ENCODE measurements around the gene IRX2.

IRX2 gene

DNA sequence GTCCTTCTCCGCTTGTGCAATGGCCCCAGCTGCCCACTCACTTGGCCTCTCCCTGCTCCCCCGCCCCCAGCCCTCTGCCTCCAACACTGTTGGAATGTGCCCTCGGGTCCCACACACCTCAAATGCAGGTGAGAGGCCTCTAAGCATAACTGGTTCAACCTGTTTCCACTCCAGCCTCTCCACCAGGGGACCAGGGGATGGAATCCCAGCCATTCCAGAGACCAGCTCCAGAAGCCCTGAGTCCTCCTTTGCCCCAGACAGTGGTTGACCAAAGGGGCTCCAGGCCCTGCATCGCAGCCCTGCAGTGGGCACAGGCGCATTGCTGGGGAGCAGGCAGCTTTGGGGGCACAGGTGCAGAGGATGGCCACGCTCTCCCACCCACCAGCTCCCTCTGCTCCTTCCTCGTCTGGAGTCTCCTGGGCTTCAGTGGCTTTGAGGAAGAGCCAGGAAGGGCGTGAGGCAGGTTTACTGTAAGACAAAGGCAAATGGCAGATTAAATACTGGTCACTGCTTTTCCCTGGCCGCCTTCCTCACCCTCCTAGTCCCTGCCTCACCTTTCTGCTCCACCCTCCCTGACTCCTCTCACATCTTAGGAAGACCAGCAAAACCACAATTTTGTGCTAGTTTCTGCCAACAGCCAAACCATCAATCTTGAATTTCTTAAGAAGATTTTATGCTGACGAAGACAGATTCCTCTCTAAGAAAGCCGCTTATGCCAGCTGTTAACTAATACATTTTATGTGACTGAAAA lies 29.1 kb upstream of the IRX2 start:
- no peaks in the 10 kb centered on the region for H3K27me3 ChIP-seq
- no peak overlapping the region for H3K4me3 ChIP-seq (ENCODE audit: low read depth in 1 of 2, low read length in 1 of 2)
- no peaks in the 10 kb centered on the region for H3K9me3 ChIP-seq
- H3K36me3 ChIP-seq, result no peaks in the 10 kb centered on the region
- H3K4me1 ChIP-seq (ENCODE audit: control insufficient read depth in 1 of 2, insufficient read depth in 1 of 2, low read depth in 1 of 2, low read length in 1 of 2), result no peaks in the 10 kb centered on the region
- H3K27ac ChIP-seq, result no peak overlapping the region
- TF ChIP-seq, protein P1, sequence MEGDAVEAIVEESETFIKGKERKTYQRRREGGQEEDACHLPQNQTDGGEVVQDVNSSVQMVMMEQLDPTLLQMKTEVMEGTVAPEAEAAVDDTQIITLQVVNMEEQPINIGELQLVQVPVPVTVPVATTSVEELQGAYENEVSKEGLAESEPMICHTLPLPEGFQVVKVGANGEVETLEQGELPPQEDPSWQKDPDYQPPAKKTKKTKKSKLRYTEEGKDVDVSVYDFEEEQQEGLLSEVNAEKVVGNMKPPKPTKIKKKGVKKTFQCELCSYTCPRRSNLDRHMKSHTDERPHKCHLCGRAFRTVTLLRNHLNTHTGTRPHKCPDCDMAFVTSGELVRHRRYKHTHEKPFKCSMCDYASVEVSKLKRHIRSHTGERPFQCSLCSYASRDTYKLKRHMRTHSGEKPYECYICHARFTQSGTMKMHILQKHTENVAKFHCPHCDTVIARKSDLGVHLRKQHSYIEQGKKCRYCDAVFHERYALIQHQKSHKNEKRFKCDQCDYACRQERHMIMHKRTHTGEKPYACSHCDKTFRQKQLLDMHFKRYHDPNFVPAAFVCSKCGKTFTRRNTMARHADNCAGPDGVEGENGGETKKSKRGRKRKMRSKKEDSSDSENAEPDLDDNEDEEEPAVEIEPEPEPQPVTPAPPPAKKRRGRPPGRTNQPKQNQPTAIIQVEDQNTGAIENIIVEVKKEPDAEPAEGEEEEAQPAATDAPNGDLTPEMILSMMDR (IDR thresholded peaks at IDR 0.05), result no peak

DNA sequence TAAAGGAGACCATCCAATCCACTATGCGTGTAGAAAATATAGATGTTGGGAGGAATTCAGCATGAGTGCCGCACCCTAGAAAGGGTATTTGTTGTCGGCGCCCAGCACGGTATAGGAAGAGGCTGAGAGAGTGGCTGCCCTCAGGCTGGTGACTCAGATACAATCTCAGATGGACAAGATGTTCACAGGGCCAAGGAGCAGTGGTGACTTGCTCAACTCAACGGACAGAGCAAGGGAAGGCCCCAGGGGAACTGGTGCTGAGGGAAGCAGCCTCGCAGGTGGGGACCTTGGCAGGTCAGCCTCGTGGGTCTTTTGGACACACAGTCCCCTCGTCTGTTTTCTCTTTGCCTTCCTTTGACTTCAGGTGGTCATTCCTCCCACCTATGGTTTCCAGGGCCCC lies 28.0 kb upstream of the IRX2 start:
- H3K27me3 ChIP-seq, result no peaks in the 10 kb centered on the region
- H3K4me1 ChIP-seq (ENCODE audit: control insufficient read depth in 1 of 2, insufficient read depth in 1 of 2, low read depth in 1 of 2, low read length in 1 of 2), result no peaks in the 10 kb centered on the region
- H3K4me3 ChIP-seq (ENCODE audit: low read depth in 1 of 2, low read length in 1 of 2), result no peak overlapping the region
- H3K27ac ChIP-seq, result no peak overlapping the region
- H3K36me3 ChIP-seq, result no peaks in the 10 kb centered on the region
- TF ChIP-seq, protein P1 (IDR thresholded peaks at IDR 0.05), result no peak
- H3K9me3 ChIP-seq, result no peaks in the 10 kb centered on the region

DNA sequence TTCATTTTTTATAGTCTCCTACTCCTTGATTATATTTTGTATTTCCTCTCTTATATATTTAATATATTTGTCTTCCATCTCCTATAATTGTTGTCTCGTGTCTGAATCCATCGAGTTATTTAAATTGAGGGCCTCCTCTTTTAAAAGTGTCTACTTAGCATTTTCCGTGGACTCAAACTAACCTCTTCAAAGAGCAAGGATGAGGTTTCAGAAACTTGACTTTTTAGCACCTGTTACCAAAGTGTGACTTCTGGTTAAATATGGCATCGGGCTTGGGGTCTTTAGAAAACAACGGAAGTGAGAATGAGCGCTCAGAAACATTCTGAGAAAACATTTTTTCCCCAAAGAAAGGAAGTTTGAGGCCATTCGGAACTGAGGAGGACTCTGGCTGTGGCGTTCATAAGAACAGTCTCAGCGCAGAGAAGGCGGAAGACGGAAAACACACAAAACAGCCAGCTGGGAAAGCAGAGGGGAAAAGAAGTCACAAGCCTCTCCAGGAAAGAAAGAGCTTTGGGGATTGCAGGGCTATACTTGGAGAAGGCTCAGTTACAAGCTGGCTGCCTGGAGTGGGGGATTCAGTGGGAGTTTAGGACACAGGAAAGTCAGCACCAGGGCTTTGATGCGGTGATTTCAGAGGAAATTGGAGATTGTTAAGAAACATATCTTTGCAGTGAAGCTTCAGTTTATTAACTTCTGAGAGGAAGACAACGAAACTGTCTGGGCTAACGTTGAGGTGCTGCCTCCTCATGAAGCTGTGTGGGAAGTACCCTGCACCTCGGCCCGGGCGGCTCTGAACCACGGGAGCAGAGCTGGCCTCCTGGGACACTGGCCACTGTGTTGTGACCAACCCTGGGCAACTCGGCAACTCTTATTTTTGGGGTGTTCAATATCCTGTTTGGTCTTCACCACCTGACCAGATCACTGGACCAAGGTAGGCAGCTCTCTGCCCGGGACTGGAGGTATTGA lies 25.1 kb upstream of the IRX2 start:
- Histone ChIP-seq H3K27ac (no peak overlapping the region), H3K27me3 (no peaks in the 10 kb centered on the region), H3K9me3 (no peaks in the 10 kb centered on the region), H3K36me3 (no peaks in the 10 kb centered on the region), H3K4me3 (ENCODE audit: low read depth in 1 of 2, low read length in 1 of 2) (no peak overlapping the region), H3K4me1 (ENCODE audit: control insufficient read depth in 1 of 2, insufficient read depth in 1 of 2, low read depth in 1 of 2, low read length in 1 of 2) (no peaks in the 10 kb centered on the region)
- TF ChIP-seq, protein P1 (IDR thresholded peaks at IDR 0.05), result no peak

DNA sequence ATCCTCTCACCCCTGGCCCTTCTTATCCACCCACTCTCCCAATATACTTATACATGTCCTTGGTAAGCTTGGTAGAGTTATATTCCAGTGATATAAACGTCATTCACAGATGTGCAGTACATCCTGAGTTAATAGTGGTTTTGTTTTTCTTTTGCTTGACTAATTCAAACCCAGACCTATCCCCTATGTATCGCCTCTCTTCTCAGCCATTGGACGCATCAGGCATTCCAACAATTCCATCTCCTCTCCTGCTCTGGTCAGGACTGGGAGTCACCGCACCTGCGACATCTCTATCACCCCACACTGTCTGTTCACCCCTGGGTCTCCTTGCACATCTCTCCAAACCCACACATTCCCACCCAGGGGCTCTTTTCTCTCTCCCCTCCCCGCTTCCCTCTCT lies 21.9 kb upstream of the IRX2 start:
- TF ChIP-seq, protein P1 (IDR thresholded peaks at IDR 0.05), result no peak
- H3K4me3 ChIP-seq (ENCODE audit: low read depth in 1 of 2, low read length in 1 of 2), result no peak overlapping the region
- H3K27ac ChIP-seq, result no peak overlapping the region

DNA sequence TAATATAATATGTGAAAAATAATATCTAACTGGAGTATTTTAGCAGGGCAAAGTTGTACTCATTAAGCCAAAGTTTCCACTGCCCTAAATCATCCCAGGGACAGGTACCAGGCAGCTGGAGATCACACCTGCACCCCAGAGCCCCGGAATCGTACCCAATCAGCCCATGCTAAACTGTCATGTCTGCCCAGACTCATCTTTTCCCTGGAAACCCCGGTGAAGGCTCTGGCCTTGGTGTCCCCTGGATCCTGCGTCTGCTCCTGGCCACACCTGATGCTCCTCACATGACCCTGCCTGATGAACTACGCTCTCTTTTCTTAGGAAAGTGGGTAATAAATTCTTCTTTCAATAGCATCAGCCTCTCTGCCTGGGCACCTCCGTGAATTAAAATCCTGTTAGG lies 15.6 kb upstream of the IRX2 start:
- Histone ChIP-seq H3K9me3 (no peaks in the 10 kb centered on the region), H3K4me3 (ENCODE audit: low read depth in 1 of 2, low read length in 1 of 2) (no peak overlapping the region), H3K27ac (no peak overlapping the region), H3K4me1 (ENCODE audit: control insufficient read depth in 1 of 2, insufficient read depth in 1 of 2, low read depth in 1 of 2, low read length in 1 of 2) (no peaks in the 10 kb centered on the region), H3K27me3 (peaks cover 34% of the 10 kb centered on the region), H3K36me3 (no peaks in the 10 kb centered on the region)
- TF ChIP-seq, protein P1 (IDR thresholded peaks at IDR 0.05), result no peak

More for the DNA sequence above, 21.9 kb upstream of the IRX2 start:
- Histone ChIP-seq H3K36me3 (no peaks in the 10 kb centered on the region), H3K27me3 (no peaks in the 10 kb centered on the region), H3K4me1 (ENCODE audit: control insufficient read depth in 1 of 2, insufficient read depth in 1 of 2, low read depth in 1 of 2, low read length in 1 of 2) (no peaks in the 10 kb centered on the region), H3K9me3 (no peaks in the 10 kb centered on the region)

All from neutrophil (primary cell).